Heart right ventricle (tissue), 16 donors: ENCODE measurements around the gene TNRC6A. TPM values are rescaled to one million over a fixed set of nuclear protein-coding genes. Genes with fewer than 3 reads are reported as not detected.

Source experiments
- ATAC-seq, 8 donors: fragments of 200-7000 bp; cut with Tn5 transposase; one replicate each; pipeline ENCODE4 v1.9.1; 2020; ENCODE audit warnings: mild to moderate bottlenecking in 8 of 8, moderate library complexity in 8 of 8, moderate number of reproducible peaks in 1 of 8
- DNase-seq, 2 donors: peaks; one replicate each; pipeline ENCODE4 v3.0.0-alpha.2; 2020
- H3K27ac ChIP-seq, 10 donors: fragments of 200-600 bp; sonication (generic) in 2 of 10; one replicate each; pipeline versions ENCODE4 v1.5.0 to v1.8.0; 2020 to 2022; ENCODE audit warnings: mild to moderate bottlenecking in 3 of 10
- H3K27me3 ChIP-seq, 7 donors: fragments of 200-600 bp; one replicate each; pipeline ENCODE4 v1.8.0; 2021 to 2022; ENCODE audit warnings: mild to moderate bottlenecking in 2 of 7
- H3K36me3 ChIP-seq, 9 donors: fragments of 200-600 bp; sonication (generic) in 1 of 9; one replicate each; pipeline versions ENCODE4 v1.5.0 to v1.8.0; 2020 to 2022; ENCODE audit warnings: mild to moderate bottlenecking in 2 of 9
- H3K4me1 ChIP-seq, 9 donors: fragments of 200-600 bp; sonication (generic) in 1 of 9; one replicate each; pipeline versions ENCODE4 v1.5.0 to v1.8.0; 2020 to 2022; ENCODE audit warnings: mild to moderate bottlenecking in 4 of 9
- H3K4me3 ChIP-seq, 10 donors: fragments of 200-600 bp; sonication (generic) in 2 of 10; one replicate each; pipeline versions ENCODE4 v1.5.0 to v1.8.0; 2020 to 2022; ENCODE audit warnings: mild to moderate bottlenecking in 7 of 10, moderate library complexity in 2 of 10
- H3K9me3 ChIP-seq, 11 donors: fragments of 200-600 bp in 10 of 11; sonication (generic) in 2 of 11; one replicate each; pipeline versions ENCODE4 v1.5.0 to v1.8.0; 2013 to 2022; ENCODE audit warnings: mild to moderate bottlenecking in 2 of 11, control low read depth in 1 of 11, moderate library complexity in 1 of 11
- WGBS, 2 donors: extraction: QIAGEN DNeasy Blood & Tissue Kit; methylation state at CpG; one replicate each; pipeline ENCODE4 v1.1.7; 2013; ENCODE audit warnings: inconsistent platforms in 1 of 2; 5-methylcytosine and 5-hydroxymethylcytosine counted together
- intact Hi-C, 10 donors: fragments of 100-400 bp; cut with DNase I; formaldehyde crosslinking; loops; one replicate each; pipeline versions ENCODE4 v1.11.1 to v1.14.2; 2022
- polyA plus RNA-seq, 2 donors: library from polyadenylated mRNA; stranded (reverse); fragments of 200-250 nt; gene quantifications; one replicate each; pipeline ENCODE4 v1.2.3, GENCODE V29; 2013
- total RNA-seq, 10 donors: library from RNA; stranded (reverse); fragmentation: NEBNext Ultra II Directional in 3 of 10; extraction: Animal tissue kit (Norgen Biotek cat#: 25700) in 3 of 10; gene quantifications; one replicate each; pipeline versions ENCODE4 v1.2.1 to v1.2.4, GENCODE V29; 2021 to 2023
- TF ChIP-seq, protein P1 (sequence below), 9 donors: fragments of 200-600 bp; sonication (generic) in 2 of 9; IDR thresholded peaks; one replicate each; pipeline versions ENCODE4 v1.5.0 to v1.8.0; 2021 to 2022; ENCODE audit warnings: antibody characterized with exemption in 9 of 9, mild to moderate bottlenecking in 5 of 9, moderate library complexity in 1 of 9
- donor health status: Arrhythmogenic right ventricular cardiomyopathy.
- donor health status: ischemic (EF 13 %, LVEDD 7.1; RV severe dilation, severe dysfunction).
- donor health status: healthy with polysubstance abuse.
- donor health status: DM: no; HTN: yes; CAD: no.
- donor health status: DM: no; HTN: no; CAD: no.
- donor health status: ischemic (EF 25% LVEDD 6.9; RV normal size, moderate dysfunction).
- donor health status: ischemic (EF 25% LVEDD 5.7; RV mildly dilated, moderate dysfunction).
- donor health status: healthy.
- donor health status: DM: yes; HTN: yes; CAD: no.
- donor health status: Ischemic cardiomyopathy.
- donor health status: ischemic (EF 35%, LVEDD 5.7; RV mildly dilated, moderate dysfunction).
- donor health status: nonischemic (EF 11% LVEDD 7.7; RV severe dilation, severe dysfunction).
- donor health status: DM: yes; HTN: yes; CAD: no.
- donor health status: PGD.
- donor health status: ischemic (EF 29% LVEDD 5.4; RV normal size, mild dysfunction).
- donor health status: nonischemic (EF 23%, LVEDD 6.1; RV moderate dilation, normal function).

Gene TNRC6A
- total and polyA plus RNA-seq, 12 donors, result 8.3 to 51.4 (median 36.5) TPM

- peaks cover 0 to 10% (median 3%) of the 10 kb centered on the region in 9 donors for H3K4me1 ChIP-seq
- no peak overlapping the region for H3K27ac ChIP-seq
- no peak overlapping the region for H3K4me3 ChIP-seq
- no peaks in the 10 kb centered on the region for H3K36me3 ChIP-seq
- peaks cover 0 to under 1% (median 0%) of the 10 kb centered on the region in 11 donors for H3K9me3 ChIP-seq
- TF ChIP-seq, protein P1, sequence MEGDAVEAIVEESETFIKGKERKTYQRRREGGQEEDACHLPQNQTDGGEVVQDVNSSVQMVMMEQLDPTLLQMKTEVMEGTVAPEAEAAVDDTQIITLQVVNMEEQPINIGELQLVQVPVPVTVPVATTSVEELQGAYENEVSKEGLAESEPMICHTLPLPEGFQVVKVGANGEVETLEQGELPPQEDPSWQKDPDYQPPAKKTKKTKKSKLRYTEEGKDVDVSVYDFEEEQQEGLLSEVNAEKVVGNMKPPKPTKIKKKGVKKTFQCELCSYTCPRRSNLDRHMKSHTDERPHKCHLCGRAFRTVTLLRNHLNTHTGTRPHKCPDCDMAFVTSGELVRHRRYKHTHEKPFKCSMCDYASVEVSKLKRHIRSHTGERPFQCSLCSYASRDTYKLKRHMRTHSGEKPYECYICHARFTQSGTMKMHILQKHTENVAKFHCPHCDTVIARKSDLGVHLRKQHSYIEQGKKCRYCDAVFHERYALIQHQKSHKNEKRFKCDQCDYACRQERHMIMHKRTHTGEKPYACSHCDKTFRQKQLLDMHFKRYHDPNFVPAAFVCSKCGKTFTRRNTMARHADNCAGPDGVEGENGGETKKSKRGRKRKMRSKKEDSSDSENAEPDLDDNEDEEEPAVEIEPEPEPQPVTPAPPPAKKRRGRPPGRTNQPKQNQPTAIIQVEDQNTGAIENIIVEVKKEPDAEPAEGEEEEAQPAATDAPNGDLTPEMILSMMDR (IDR thresholded peaks at IDR 0.05), result no peak
- WGBS, 2 donors, result 25% methylated on average over 9 of the region's 9 CpGs
- DNase-seq (peak; percentile 41 to 46), ATAC-seq (peak in 4 of 8 donors; percentile 47 to 67 (median 58))
- H3K27me3 ChIP-seq, result peaks cover 0 to 10% (median 0%) of the 10 kb centered on the region in 7 donors
- intact Hi-C loops, result no loop called here
Measured at GRCh38 chr16:24858219-24859041, 129.0 kb downstream of the TNRC6A start.

GRCh38 chr16:24861461-24861860 is 132.0 kb downstream of the TNRC6A start:
- DNase-seq (no peak), ATAC-seq (no peak)
- no peaks in the 10 kb centered on the region for H3K4me1 ChIP-seq
- no peak overlapping the region for H3K27ac ChIP-seq
- peaks cover 0 to 29% (median 7%) of the 10 kb centered on the region in 11 donors for H3K9me3 ChIP-seq
- intact Hi-C loops, result no loop called here
- 80 to 88% methylated on average over 1 of the region's 1 CpG for WGBS, 2 donors
- TF ChIP-seq, protein P1 (IDR thresholded peaks at IDR 0.05), result no peak
- H3K36me3 ChIP-seq, result no peaks in the 10 kb centered on the region
- peaks cover 0 to 10% (median 0%) of the 10 kb centered on the region in 7 donors for H3K27me3 ChIP-seq
- no peak overlapping the region for H3K4me3 ChIP-seq

DNA sequence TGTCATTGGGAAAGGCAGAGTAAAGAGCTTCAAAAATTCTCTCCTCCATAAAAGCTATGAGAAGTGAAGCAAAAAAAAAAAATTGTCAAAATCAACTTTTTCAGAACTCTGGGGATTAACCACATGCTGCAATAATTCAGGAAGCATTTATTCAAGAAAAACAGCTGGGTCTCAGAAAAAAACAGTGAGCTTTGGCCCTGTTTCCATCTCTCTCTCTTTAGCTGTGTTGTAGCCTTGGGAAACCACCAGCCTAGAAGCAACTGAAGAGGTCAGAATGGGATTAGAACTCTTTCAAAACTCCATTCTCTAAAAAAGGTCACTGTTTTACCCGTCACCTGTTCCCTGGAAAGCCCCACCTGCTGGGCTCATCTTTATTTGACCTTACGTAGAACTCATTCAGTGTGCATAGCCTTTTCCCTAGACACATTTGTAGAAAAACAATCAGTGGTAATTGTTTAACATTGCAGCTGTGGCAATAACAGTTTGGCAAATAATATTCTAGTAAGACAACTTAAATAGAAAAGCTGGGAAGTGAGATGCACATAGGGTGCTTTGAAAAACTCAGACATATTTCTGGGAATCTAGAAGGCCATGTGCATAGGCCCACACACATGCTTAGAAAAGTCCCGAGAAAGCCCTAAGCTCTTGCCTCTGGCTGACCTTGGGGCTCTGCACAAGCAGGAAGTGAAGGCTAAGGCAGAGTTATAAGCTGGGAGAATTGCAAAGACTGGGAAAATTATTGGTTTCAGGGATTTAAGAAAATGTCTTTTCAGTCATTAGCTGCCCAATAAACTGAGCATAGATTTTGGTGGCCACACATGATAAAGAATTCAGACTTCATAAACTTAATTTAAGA is 134.4 kb downstream of the TNRC6A start:
- WGBS, 2 donors, result 85 to 91% methylated on average over 3 of the region's 3 CpGs
- no peak overlapping the region for H3K27ac ChIP-seq
- TF ChIP-seq, protein P1 (IDR thresholded peaks at IDR 0.05), result no peak
- no peaks in the 10 kb centered on the region for H3K36me3 ChIP-seq
- no peak overlapping the region for H3K4me3 ChIP-seq
- H3K27me3 ChIP-seq, result no peaks in the 10 kb centered on the region
- H3K4me1 ChIP-seq, result no peaks in the 10 kb centered on the region
- H3K9me3 ChIP-seq, result peaks cover 0 to 32% (median 7%) of the 10 kb centered on the region in 11 donors
- intact Hi-C loops, result no loop called here
- DNase-seq, result no peak
- no peak for ATAC-seq

DNA sequence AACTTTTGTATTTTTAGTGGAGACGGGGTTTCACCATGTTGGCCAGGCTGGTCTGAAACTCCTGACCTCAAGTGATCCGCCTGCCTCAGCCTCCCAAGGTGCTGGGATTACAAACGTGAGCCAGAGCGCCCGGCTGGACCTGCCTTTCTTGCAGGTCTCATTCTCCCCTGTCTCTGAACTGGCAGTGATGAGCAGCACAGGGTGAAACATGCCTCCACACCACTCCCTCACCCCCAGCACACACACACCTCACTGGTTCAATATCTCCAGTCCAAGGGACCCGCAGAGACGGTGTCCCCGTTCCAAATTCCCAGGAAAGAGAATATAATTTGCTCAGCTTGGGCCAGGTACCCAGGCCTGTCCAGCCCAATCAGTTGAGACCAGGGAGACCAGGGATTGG is 139.6 kb downstream of the TNRC6A start:
- peaks cover 0 to 25% (median 3%) of the 10 kb centered on the region in 11 donors for H3K9me3 ChIP-seq
- intact Hi-C loops, result no loop called here
- H3K4me3 ChIP-seq, result no peak overlapping the region
- no peak for ATAC-seq
- H3K27ac ChIP-seq, result no peak overlapping the region
- TF ChIP-seq, protein P1 (IDR thresholded peaks at IDR 0.05), result no peak
- H3K27me3 ChIP-seq, result peaks cover 0 to 4% (median 0%) of the 10 kb centered on the region in 7 donors
- H3K4me1 ChIP-seq, result no peaks in the 10 kb centered on the region
- 78 to 81% methylated on average over 8 of the region's 8 CpGs for WGBS, 2 donors
- no peaks in the 10 kb centered on the region for H3K36me3 ChIP-seq
- no peak for DNase-seq
